ENCODE measurements around the gene APPL1. TPM values are rescaled to one million over a fixed set of nuclear protein-coding genes. Genes with fewer than 3 reads are reported as not detected.

Gene APPL1
- 10 to 100 TPM; 50.9 to 76.5 (median 57.4) TPM for total RNA-seq

DNA sequence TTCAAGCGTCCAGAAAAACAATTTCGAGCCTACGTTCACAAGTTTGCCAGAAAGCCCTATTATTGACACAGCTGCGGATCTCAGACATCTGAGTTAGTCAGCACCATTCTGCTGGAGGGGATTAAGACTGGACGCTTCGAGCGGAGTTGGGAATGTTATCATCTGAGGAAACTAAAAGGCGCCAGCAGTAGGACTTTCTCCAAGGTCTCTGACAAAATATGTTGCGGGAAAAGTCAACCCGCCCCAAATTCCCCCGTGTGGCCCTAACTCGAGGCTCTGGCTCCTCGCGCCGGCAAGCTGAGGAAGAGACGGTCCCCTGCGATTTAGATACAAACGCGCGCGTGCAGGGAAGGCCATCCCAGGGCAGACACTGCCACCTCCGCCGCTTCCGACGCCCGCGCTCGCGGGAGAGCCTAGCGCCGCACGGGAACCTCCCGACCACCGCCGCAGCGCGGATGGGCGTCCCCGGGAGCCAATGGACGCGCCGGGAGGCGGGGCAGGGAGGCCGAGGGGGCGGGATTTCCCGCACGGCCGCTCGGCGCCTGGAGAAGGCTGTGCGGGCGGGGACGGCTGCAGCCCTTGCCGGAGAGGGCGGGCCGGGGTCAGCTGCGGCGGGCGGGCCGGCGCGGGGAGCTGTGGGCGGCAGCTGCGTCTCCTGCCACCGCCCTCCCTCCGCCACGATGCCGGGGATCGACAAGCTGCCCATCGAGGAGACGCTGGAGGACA is at the start of gene APPL1:
APPL1 (plus strand) TSS at position 526 of the 726 bp plus-strand sequence; CDS start at position 681, 155 bp downstream.
- TF ChIP-seq POLR2A (IDR thresholded peaks at IDR 0.05) (peak; percentile 92 to 94), CTCF (IDR thresholded peaks at IDR 0.05 in 4 of 5, conservative IDR thresholded peaks at IDR 0.05 in 1 of 5) (peak in 1 of 5 experiments; percentile 9)
- DNase-seq: peak; percentile 88 to 91
- Histone ChIP-seq H3K36me3 (no peaks in the 10 kb centered on the region), H3K27me3 (no peaks in the 10 kb centered on the region), H3K4me1 (peaks cover 30 to 31% of the 10 kb centered on the region in 2 donors), H3K4me3 (peak within 1 kb of the TSS; percentile 70 to 92 (median 84)), H3K9me3 (no peaks in the 10 kb centered on the region), H3K27ac (peak within 1 kb of the TSS; percentile 82 to 98 (median 92))
- intact Hi-C loops (cut with DNase I; ENCODE audit: low total_unique reads) (loop anchor here (2.0 to 10.0 kb wide), 6 partner anchors 57 to 465 kb away; partner anchors contain the start of genes ARF4, ASB14 and DENND6A), in situ Hi-C loops (cut with MboI; ENCODE audit: low sequenced_read_pairs in 4 of 4) (loop anchor here in 2 of 4 donors (25.0 kb wide), 1 partner anchor 335 kb away; the partner anchor contains the start of gene PDE12 (in 2 of the 2))
- ATAC-seq: peak; percentile 88 to 89

DNA sequence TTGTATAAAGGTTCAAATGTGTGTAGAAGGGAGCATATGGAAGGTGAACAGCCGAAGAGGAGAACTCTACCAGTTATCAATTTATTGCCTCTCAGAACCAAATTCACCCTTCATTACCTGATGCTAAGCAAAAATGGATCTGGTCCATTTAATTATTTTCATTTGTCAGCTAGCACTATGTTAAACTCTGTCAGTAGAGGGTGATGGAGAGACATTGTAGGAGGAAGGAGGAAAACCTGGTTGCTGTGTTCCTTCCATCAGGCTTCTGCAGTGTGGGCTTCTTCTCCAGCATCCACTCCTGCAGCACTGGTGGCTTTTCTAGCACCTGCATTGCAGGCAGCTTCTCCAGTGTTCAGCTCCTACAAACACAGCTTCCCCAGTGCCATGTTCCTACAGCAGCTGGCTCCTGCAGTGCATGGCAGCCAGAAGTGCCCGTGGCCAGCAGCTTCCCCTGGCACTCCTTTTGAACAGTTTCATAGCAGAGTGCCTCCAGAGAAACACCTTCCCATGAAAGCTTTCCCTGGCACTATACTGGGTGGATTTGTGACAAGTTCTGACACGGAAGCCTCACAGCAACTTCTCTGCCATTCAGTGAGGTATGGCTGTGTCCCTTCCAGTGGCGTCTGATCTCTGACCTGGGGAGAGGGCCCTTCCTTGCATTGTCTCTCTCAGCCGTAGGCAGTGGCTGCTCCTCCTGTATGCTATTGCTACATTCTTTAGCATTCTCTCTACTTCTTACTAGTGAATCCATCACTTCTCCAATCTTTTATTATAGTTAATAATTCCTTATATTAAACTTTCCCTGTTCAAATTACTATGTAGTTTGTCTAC is 47.7 kb upstream of the APPL1 start:
- H3K27ac ChIP-seq: no peak overlapping the region
- in situ Hi-C loops (cut with MboI; ENCODE audit: low sequenced_read_pairs in 4 of 4) (loop anchor here in 1 of 4 donors (10.0 kb wide), 1 partner anchor 255 kb away; no protein-coding TSS in a partner anchor), intact Hi-C loops (cut with DNase I; ENCODE audit: low total_unique reads) (no loop called here)
- DNase-seq (no peak), ATAC-seq (no peak)
- H3K9me3 ChIP-seq: no peaks in the 10 kb centered on the region
- no peaks in the 10 kb centered on the region for H3K4me1 ChIP-seq
- TF ChIP-seq POLR2A (IDR thresholded peaks at IDR 0.05): no peak
- no peak for TF ChIP-seq CTCF (IDR thresholded peaks at IDR 0.05 in 4 of 5, conservative IDR thresholded peaks at IDR 0.05 in 1 of 5)
- no peaks in the 10 kb centered on the region for H3K27me3 ChIP-seq
- no peak overlapping the region for H3K4me3 ChIP-seq
- H3K36me3 ChIP-seq: no peaks in the 10 kb centered on the region

- in situ Hi-C loops (cut with MboI; ENCODE audit: low sequenced_read_pairs in 4 of 4): no loop called here
- intact Hi-C loops (cut with DNase I; ENCODE audit: low total_unique reads): no loop called here
- DNase-seq: no peak
- no peaks in the 10 kb centered on the region for H3K4me1 ChIP-seq
- no peaks in the 10 kb centered on the region for H3K36me3 ChIP-seq
- ATAC-seq: no peak
- TF ChIP-seq CTCF (IDR thresholded peaks at IDR 0.05 in 4 of 5, conservative IDR thresholded peaks at IDR 0.05 in 1 of 5) (no peak), POLR2A (IDR thresholded peaks at IDR 0.05) (no peak)
- no peaks in the 10 kb centered on the region for H3K9me3 ChIP-seq
- H3K27me3 ChIP-seq: no peaks in the 10 kb centered on the region
- no peak overlapping the region for H3K27ac ChIP-seq
- no peak overlapping the region for H3K4me3 ChIP-seq
Measured at GRCh38 chr3:57184526-57184925, 43.0 kb upstream of the APPL1 start.

DNA sequence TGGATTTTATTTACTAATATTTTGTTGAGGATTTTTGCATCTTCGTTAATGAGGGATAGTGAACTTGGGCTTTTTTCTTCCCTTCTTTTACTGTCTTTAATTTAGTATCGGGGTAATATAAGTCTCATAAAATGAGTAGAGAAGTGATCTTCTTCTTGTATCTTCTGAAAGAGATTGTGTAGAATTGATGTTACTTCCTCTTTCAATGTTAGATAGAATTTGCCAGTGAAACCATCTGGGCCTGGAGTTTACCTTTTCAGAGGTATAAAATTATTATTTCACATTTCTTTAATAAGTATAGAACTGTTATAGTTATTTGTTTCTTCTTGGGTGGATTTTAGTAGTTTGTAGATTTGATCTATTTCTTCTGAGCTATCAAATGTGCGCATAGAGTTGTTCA is 35.5 kb upstream of the APPL1 start:
- Histone ChIP-seq H3K27me3 (peaks cover 0 to 4% (median 0%) of the 10 kb centered on the region in 3 donors), H3K27ac (no peak overlapping the region), H3K9me3 (no peaks in the 10 kb centered on the region), H3K4me3 (no peak overlapping the region), H3K4me1 (no peaks in the 10 kb centered on the region), H3K36me3 (no peaks in the 10 kb centered on the region)
- intact Hi-C loops (cut with DNase I; ENCODE audit: low total_unique reads) (no loop called here), in situ Hi-C loops (cut with MboI; ENCODE audit: low sequenced_read_pairs in 4 of 4) (no loop called here)
- DNase-seq (no peak), ATAC-seq (no peak)
- no peak for TF ChIP-seq CTCF (IDR thresholded peaks at IDR 0.05 in 4 of 5, conservative IDR thresholded peaks at IDR 0.05 in 1 of 5)
- TF ChIP-seq POLR2A (IDR thresholded peaks at IDR 0.05): no peak

All from gastrocnemius medialis (tissue), 4 donors.